HG03521 (cell line): ENCODE measurements around the gene CFAP100.

Source experiments
- ATAC-seq: cut with Tn5 transposase; IDR thresholded peaks from one replicate; pipeline ENCODE4 v1.9.1; 2021; ENCODE audit warnings: mild to moderate bottlenecking, moderate library complexity; ENCODE audit not compliant: unreplicated experiment

CFAP100 gene

DNA sequence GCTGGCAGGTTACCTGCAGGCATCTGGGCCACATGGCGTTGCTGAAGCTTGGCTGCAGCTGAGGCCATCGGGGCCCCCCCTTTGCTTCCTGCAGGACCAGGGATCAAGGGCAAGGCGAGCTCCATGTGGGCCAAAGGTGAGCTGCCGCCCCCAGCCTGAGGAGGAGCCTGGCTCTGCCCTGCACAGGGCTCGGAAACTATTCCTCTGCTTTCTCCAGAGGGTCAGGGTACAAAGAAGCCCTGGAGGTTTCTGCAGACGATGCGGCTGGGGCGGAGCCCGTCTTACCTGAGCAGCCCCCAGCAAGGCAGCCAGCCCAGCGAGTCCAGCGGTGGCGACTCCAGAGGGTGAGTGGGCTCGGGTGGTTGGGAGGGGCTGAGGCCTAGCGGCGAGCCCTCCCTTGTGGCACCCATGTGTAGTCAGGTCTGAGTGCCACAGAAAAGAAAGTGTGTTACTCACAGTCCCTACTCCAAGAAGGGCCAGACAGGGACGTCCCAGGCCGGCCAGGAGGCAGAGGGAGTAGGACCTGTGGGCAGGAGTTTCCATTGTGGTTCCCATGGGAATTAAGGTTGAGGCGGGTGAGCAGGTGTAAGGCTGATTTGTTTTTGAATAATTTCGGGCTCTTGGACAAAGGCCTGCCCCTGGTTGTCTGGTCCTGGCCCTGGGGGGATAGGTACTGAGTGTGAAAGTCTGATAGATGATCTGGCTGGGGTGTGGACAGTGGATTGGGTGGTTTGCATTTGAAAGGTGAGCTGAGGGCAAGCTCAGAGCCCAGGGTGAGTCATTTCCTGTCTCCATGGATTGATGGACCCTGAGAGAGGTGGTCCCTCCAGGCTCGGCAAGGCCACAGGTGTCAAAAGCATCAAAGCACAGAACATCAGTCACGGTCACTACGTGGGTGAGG is 25.4 kb downstream of the CFAP100 start:
- no peak for ATAC-seq

DNA sequence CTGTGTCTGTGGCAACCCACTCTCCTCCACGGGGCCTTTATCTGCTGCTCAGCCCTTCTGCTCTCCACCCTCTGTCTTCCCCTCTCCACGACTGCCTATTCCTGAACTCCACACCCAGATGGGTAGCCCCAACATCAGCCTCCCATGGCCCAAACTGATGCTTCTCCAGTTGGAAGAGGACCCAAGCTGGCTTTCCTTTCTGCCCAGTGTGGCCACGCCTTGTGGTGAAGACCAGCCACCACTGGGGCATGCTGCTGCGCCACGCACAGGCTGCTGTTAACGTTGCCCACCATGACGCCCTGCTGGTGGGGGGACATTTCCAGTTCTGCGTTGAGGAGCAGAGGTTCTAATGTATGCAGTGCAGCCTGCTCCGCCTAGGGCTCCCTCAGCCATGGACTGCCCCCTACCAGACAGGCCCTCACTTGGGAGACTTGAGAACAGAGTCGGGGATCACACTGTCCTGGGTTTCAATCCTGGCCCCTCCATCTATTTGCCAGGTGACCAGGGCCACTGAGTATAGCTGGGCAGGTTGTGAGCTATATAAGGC is 26.9 kb downstream of the CFAP100 start:
- no peak for ATAC-seq

DNA sequence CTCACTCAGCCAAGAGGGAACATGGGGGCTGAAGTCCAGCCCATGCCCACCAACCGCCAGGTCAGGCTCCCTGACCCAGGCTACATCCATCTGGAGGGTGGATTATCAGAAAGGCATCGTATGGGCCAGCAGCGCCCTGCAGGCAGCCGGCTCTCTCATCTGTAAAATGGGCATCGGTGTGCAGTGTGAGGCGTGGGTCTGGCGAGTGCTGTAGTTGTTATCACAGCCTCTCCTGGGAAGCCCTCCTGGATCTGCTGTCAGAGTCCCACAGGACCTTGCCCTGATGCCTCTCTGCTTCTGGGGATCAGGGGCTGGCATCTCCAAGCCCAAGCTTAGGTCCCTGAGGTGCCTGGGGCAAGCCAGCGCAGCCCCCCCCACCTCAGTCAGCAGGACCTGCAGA is 27.4 kb downstream of the CFAP100 start:
- no peak for ATAC-seq

DNA sequence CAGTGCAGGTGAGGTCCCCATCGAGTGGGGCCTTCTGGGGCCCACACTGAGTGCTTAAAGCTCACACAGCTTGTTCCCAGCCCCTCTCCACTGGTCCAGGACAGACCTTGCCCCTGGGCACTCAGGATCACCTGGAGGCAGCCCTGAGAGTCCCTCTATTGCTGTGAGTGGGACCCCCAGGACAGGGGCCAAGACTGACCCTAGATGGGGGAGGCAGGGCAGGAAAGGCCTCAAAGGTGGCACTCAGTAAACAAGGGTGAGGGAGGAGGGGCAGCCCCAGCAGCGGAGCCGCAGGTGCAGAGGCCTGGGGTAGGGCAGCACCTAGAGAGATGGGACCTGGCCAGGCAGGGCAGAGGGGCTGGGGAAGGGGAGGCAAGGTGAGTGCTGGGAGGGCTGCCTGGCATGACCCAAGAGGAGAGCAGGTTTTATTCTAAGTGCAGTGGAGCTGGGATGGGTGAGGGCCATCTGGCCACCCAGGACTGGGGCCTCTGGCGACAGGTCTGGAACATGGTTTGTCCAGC is 27.9 kb downstream of the CFAP100 start:
- ATAC-seq = no peak

DNA sequence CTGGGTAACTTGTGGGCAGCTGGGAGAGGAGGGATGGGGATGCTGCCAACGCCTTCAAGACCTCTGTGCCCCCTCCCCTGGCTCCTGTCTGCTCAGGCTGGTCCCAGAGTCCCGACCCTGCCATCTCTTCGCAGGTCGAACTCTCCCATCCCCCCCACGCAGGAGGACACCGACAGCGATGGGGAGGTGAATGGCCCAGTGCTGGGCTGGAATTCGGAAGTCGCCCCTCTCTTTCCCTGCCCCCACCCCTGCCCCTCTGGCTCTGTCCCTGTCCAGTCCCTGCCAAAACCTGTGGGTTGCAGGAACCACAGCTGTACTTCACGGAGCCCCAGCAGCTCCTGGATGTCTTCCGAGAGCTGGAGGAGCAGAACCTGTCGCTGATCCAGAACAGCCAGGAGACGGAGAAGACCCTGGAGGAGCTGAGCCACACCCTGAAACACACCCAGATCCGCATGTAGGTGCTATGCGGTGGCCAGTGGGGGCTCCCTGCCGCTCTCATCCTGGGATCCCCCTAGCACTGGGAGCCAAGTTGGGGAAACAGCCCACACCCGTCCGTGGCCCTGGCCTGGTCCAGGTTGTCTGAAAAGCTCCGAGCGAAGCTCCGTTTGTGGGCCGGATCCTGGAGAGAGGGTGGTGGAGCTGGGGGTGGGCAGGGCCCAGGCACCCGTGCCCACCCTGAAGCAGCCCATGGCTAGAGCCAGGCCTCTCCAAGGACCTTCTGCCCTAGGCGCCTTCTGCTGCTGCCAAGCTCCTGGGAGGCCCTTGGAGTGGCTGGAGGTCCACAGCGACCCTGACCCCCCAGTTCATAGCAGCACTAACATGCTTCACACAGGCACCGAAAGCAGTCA is 28.7 kb downstream of the CFAP100 start:
- no peak for ATAC-seq

DNA sequence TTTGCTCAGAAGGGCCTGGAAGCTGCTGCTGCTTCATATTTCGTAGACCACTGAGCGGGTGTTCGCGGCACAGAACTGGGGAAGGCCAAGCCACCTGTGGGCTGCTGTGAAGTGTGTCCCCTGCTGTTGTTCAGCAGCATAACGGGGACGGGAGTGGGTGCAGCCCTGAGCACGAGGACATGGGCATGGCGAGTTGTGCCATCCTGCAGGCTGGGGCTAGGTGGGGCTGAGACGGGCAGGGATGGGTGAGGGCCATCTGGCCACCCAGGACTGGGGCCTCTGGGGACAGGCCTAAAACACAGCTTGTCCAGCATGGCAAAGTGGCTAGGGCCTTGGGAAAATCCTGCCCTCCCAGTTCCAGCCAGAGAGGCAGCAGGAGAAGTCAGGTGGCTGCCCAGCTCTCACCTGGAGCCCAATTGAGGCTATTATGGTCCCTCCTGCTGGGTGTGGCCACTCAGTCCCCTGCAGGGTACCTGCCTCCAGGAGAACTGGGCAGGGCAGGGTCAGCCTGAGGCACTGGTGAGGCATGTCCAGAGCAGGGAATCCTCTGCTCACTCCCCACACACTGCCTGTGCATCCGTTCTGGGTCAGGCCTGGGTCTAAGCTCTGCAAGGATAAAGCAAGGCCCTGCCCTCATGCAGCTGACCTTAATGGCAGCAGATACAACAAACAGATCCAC is 29.5 kb downstream of the CFAP100 start:
- no peak for ATAC-seq

DNA sequence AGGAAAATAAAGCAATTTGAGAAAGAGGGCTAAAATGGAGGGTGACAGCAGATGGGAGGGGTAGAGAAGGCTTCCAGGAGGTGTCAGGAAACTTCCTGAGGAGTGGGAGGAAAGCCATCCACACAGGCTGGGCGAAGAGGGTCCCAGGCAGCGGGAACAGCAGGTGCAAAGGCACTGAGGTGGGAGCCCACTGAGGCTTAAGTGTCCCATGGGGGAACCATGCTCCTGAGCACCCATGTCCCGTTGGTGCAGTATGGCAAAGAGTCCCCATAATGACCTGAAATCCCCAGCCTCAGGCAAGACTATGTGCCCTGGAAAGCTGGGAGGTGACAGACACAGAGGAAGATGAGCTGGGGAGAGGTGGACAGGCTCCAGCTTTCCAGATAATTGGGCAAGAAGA is 30.0 kb downstream of the CFAP100 start:
- no peak for ATAC-seq

DNA sequence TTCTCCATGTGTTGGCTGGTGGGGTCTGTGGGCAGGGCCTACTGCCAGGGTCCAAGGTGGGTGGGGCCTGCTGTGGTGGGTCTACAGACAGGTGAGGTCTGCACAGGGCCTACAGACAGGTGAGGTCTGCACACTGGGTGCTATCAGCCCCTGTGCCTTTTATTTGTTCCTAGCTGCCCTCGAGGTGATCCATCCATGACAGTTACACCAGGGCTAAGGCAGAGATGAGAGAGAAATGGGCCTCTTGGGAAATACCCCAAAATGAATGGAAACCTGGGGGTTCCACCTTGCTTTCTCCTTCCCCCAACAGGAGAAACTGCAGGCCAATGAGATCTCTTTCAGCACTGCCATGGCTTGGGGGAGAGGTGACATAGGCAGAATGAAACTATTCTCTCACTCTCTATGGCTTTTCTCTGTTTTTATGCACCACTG is 36.4 kb downstream of the CFAP100 start:
- ATAC-seq = no peak

DNA sequence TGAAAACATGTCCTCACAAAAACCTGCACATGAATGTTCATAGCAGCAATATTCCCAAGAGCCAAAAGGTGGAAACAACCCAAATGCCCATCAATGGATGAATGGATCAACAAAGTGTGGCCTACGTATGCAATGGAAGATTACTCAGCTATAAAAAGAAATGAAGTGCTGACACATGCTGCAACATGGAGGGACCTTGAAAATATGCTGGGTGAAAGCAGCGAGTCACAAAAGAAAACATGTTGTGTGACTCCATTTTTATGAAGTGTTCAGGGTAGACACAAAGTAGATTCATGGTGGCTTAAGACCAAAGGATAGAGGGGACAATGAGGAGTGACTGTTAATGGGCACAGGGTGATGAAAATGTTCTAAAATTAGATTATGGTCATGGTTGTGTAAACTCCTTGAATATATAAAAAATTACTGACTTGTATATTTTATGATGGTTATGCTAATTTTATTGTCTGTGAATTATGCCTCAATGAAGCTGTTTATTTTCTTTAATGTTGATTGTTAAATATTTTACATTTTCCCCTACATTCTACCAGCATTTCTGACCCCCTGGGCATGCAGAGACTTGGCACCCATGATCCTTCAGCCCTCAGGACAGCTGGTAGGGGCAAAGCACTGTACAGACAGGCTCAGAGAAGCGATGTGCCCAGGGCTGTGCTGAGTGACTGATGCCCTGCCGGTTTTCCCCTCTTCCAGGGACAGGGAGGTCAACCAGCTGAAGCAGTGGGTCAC is 37.8 kb downstream of the CFAP100 start:
- no peak for ATAC-seq

DNA sequence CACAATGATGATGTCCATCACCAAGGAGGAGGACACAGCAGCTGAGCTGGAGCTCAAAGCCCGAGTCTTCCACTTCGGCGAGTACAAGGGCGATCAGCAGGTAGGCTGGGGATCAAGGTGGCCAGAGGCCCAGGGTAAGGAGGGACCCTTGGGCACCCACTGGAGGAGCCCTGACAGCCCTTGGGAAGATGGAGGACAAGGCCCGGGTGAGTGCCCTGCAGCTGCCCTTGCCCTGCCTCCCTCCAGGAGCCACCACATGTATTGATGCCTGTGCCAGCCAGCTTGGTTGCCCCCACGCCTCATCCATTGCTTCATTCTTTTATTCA is 38.4 kb downstream of the CFAP100 start:
- no peak for ATAC-seq

DNA sequence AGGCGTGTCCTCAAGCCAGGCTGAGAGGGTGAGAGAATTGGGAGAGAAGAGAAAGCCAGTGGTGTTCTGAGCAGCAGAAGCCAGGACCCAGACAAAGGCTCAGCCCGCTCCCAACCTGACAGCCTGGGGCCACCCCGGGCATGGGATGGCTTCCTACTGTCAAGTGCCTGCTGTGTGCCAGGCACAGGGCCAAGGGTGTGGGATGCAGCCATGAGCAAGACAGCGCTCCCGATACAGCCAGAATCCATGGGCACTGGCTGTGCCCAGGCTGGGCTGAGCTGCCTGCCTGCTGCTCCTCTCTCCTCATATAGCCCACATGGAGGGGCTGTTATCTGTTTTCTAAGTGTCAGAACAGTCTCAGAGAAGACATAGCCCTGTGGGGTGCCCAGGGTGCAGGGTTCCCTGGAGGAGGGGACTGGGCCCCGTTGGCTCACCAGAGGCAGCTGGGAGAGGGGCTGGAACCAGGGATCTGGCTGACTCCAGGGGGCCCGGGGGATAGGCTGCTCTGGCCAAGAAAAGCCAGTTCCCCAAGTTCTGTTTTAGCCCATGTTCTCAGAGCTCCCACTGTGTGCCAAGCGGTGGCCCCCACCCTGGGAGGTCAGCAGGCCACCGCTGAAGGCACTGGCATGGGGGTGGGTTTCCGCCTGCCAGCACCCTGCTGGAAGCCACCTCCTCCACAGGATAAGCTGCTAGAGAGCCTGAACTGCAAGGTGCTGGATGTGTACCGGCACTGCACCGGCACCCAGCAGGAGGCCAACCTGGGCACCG is 39.0 kb downstream of the CFAP100 start:
- no peak for ATAC-seq

DNA sequence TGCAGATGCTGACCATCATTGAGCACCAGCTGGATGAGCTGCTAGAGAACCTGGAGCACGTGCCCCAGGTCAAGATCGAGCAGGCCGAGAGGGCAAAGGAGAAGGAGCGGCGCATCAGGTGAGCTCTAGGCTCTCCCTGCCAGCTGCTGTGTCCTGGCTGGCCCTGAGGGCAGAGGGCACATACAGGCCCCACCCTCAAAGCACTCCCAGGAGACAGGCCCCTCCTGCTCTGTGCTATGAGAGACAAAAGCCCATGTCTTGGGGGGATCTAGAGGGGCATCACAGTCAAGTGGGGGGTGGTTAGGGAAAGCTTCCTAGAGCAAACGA is 39.5 kb downstream of the CFAP100 start:
- no peak for ATAC-seq

DNA sequence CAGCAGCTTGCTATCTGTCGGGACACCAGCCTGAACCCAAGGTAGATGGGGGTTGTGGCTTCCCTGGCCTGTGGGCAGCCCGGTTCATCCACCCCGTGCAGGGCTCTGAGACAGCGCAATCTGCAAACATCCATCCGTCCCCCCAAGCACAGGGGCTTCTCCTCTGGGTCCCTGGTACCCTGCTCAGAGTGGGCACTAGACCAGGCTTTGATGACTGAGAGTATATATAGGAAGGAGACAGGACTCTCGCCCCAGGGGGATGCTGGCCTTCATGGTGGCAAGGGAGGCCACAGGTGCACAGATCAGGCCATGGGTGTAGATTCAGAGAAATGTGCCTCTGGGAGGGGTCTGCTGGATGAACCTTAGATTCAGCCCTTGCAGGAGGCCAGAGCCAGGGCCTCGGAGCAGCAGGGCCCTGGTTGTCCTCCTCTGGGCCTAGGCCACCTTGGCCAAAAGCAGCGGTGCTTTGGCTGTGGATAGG is 40.3 kb downstream of the CFAP100 start:
- no peak for ATAC-seq

DNA sequence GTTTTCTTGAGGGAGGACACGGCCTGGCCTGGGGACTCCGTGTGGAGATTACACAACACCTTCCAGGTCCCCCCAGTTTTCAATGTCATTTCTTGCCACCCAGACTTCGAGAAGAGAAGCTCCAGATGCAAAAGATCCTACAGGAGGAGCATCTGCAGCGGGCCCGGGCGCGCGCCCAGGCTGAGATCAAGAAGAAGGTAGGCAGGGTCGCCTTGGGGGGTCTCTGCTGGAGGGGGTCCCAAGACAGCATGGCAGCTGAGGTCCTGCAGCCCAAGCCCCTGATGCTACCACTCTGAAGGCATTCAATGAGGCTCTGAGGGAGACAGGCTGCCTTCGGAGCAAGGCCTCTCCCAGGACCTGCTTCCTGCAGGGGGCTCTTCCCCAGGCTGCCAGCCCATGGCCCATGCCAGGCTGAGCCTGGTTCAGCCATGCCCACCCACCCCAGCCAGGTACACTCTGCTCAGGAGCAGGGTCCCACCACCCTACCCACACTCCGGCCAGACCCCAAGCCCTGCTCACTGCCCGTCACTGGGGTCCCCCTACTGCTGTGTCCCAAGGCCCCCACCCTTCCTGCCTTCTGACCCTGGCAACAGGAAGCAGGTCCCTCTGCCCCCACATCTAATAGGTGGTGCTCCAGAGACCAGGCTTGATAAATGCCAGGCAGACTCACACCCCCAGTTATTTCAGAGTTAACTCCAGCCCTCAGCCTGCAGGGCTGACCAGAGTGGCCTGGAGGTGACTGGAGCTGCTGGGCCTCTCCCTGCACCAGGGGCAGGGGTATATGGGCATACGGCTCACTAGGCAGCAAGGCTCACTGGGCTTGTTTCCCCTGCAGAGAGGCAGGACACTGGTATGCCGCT is 41.0 kb downstream of the CFAP100 start:
- ATAC-seq = no peak

DNA sequence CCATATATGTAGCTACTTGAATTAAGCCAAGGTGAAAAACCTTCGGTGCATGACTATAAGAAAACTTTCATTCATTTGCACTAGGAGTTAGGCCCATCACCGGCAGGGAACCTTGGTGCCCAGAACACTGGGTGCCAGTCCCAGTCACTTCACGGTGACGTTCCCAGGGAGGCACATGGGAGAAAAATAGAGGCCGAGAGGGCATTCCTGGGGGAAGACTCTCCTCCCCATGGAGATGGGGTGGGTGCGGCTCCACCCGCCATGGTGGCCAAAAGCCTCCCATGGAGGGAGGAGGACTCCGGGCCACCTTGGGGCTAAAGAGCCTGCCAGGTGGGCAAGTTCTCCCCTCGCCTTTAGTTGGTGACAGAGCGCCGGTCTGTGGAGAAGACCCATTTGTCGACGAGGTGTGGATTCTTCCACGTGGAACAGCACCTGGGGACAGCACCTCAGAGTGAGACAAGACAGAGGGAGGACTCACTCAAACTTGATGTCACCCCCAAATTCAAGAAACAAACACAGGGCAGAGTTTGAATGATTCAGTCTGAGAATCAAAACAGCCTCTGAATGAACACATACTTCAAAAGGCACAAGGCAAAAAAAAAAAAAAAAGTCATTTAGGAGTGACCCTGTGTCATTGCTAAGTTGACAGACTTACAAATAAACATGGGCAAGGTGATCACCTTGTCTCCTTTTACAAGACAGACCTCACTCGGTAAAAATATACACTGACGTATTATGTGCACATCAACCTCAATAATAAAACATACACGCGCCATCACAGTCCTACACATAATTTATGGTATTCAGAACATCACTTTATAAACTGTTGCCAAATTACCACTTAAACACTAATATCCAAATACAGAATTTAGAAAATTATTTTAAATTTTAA is 42.4 kb downstream of the CFAP100 start:
- no peak for ATAC-seq

DNA sequence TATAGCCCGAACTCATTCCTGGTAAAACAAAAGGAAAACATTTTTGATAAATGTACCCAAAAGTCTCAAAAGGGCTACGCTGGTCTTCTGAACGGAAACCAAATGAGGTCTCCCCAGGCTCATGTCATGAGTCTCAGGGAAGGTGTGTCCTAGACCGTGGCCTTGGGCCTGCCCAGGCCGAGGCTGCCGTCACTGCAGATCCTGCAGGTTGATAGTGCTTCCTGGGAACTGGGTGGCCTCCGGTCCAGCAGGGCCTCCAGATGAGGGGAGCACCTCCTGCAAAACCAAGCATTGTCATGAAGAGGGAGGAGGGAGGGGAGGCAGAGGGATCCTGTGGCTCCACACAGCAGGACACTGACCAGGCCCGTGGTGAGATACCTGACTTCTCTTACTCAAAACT is 43.5 kb downstream of the CFAP100 start:
- no peak for ATAC-seq

DNA sequence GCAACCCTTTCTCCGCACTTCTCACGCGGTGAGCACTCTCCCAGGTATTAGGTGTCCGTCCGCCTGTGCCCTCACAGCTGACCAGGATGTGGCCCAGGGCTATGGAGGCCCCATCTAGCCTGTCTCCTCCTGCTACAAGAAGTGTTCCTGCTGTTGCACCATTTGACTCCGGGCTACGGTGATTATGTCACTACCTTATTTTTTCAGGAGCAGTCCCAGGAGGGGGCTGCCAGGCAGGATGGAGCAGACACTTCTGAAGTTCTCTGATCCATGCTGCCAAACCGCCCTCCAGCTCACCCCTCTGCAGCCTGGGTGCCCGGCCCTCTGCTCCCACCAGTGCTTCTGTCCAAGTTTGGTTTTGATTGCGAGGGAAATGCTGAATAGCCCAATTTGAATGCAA is 44.0 kb downstream of the CFAP100 start:
- no peak for ATAC-seq
